ENCODE data around the gene SPRR2D.
"Not testable (repeated sequence)": the region's sequence is repeated elsewhere in the genome, so short reads cannot be mapped to it uniquely, and the experiment has no call there.

DNA sequence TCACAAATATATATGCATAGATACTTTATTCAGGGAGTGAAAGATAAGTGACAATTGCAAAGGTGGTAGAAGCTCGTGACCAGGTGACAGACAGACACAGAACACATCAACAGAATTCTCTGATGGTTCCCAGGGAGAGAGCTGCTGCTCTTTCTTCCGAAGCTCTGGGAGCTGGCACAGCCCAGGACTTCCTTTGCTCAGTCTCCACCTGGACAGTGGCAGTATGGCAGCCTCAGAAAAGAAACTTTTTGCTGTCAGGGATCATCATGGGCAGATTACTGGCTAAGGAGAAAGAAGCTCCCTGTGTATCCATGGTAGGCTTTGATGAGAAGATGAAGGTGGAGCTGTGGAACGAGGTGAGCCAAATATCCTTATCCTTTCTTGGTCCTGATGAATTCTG lies 15.2 kb upstream of the SPRR2D start:
- TF ChIP-seq POLR2A (IDR thresholded peaks at IDR 0.05): not testable (repeated sequence)
- TF ChIP-seq, protein P1, sequence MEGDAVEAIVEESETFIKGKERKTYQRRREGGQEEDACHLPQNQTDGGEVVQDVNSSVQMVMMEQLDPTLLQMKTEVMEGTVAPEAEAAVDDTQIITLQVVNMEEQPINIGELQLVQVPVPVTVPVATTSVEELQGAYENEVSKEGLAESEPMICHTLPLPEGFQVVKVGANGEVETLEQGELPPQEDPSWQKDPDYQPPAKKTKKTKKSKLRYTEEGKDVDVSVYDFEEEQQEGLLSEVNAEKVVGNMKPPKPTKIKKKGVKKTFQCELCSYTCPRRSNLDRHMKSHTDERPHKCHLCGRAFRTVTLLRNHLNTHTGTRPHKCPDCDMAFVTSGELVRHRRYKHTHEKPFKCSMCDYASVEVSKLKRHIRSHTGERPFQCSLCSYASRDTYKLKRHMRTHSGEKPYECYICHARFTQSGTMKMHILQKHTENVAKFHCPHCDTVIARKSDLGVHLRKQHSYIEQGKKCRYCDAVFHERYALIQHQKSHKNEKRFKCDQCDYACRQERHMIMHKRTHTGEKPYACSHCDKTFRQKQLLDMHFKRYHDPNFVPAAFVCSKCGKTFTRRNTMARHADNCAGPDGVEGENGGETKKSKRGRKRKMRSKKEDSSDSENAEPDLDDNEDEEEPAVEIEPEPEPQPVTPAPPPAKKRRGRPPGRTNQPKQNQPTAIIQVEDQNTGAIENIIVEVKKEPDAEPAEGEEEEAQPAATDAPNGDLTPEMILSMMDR (IDR thresholded peaks at IDR 0.05): not testable (repeated sequence)
